K562 (cell line): Measurements from ENCODE around the gene BRAT1. TPM values are rescaled to one million over a fixed set of nuclear protein-coding genes. Genes with fewer than 3 reads are reported as not detected.

ENCODE experiments used
- ATF1 ChIP-seq, 2 experiments: fragments of 450-650 bp in 1 of 2; IDR thresholded peaks; 2 replicates each; pipeline ENCODE4 v1.6.1; 2016; ENCODE audit warnings: missing compliant biosample characterization in 1 of 2, missing genetic modification characterization in 1 of 2
- BCOR ChIP-seq: fragments of 450-650 bp; IDR thresholded peaks from 2 replicates; pipeline ENCODE4 v1.6.1; 2016
- DACH1 ChIP-seq: fragments of 450-650 bp; IDR thresholded peaks from 2 replicates; pipeline ENCODE4 v1.6.1; 2018; ENCODE audit not compliant: partially characterized antibody
- ELF4 ChIP-seq: fragments of 450-650 bp; formaldehyde crosslinking; IDR thresholded peaks from 2 replicates; pipeline ENCODE4 v1.4.0; 2022; ENCODE audit warnings: missing genetic modification characterization
- EP300 ChIP-seq: IDR thresholded peaks from 2 replicates; pipeline ENCODE4 v1.6.1; 2012; ENCODE audit warnings: low read length, improper control_type of control experiment
- ERF ChIP-seq: fragments of 450-650 bp; formaldehyde crosslinking; IDR thresholded peaks from 2 replicates; pipeline ENCODE4 v1.4.0; 2020; ENCODE audit warnings: mild to moderate bottlenecking, mixed read lengths
- GTF2F1 ChIP-seq: IDR thresholded peaks from 2 replicates; pipeline ENCODE4 v1.6.1; 2011; ENCODE audit warnings: low read depth, low read length, improper control_type of control experiment
- HDAC8 ChIP-seq: fragments of 450-650 bp; IDR thresholded peaks from 2 replicates; pipeline ENCODE4 v1.6.1; 2016; ENCODE audit warnings: mild to moderate bottlenecking, missing genetic modification characterization, moderate library complexity, missing compliant biosample characterization
- HMGN3 ChIP-seq: IDR thresholded peaks from 2 replicates; pipeline ENCODE4 v1.6.1; 2011; ENCODE audit warnings: borderline replicate concordance, low read depth, mild to moderate bottlenecking, mixed read lengths, low read length; ENCODE audit not compliant: insufficient read length; ENCODE audit errors: extremely low read depth
- HNRNPL ChIP-seq: fragments of 200-400 bp; formaldehyde crosslinking; IDR thresholded peaks from 2 replicates; pipeline ENCODE4 v1.6.1; 2017; ENCODE audit warnings: low read depth, mild to moderate bottlenecking, low read length
- LCOR ChIP-seq: sonication (generic); formaldehyde crosslinking; IDR thresholded peaks from 2 replicates; pipeline ENCODE4 v1.8.0; 2022; ENCODE audit warnings: mild to moderate bottlenecking, missing genetic modification reagents
- LEF1 ChIP-seq: fragments of 450-650 bp; IDR thresholded peaks from 2 replicates; pipeline ENCODE4 v1.6.1; 2016; ENCODE audit warnings: mild to moderate bottlenecking
- MIER1 ChIP-seq: fragments of 450-650 bp; IDR thresholded peaks from 2 replicates; pipeline ENCODE4 v1.6.1; 2016; ENCODE audit warnings: antibody characterized with exemption, mild to moderate bottlenecking, low read depth
- NELFE ChIP-seq: IDR thresholded peaks from 2 replicates; pipeline ENCODE4 v1.6.1; 2011; ENCODE audit warnings: mild to moderate bottlenecking; ENCODE audit not compliant: insufficient read depth, insufficient read length
- NEUROD1 ChIP-seq: fragments of 150-350 bp; IDR thresholded peaks from 2 replicates; pipeline ENCODE4 v1.6.1; 2014; ENCODE audit warnings: borderline replicate concordance, low read length, low read depth; ENCODE audit not compliant: partially characterized antibody
- NFE2 ChIP-seq: IDR thresholded peaks from 2 replicates; pipeline ENCODE4 v1.6.1; 2014; ENCODE audit warnings: antibody characterized with exemption, low read depth
- RBM15 ChIP-seq: fragments of 200-400 bp; formaldehyde crosslinking; IDR thresholded peaks from 2 replicates; pipeline ENCODE4 v1.6.1; 2018; ENCODE audit warnings: mild to moderate bottlenecking, low read length, moderate library complexity; ENCODE audit not compliant: insufficient read depth
- RCOR1 ChIP-seq, 2 experiments: IDR thresholded peaks; 2 replicates each; pipeline ENCODE4 v1.6.1; 2012; ENCODE audit warnings: low read depth in 2 of 2, low read length in 2 of 2, borderline replicate concordance in 1 of 2, improper control_type of control experiment in 1 of 2
- SLC30A9 ChIP-seq: fragments of 250-450 bp; sonication (Bioruptor Pico); IDR thresholded peaks from 2 replicates; pipeline ENCODE4 v1.8.0; 2022; ENCODE audit warnings: mild to moderate bottlenecking, moderate library complexity
- SMAD4 ChIP-seq: fragments of 250-450 bp; sonication (Bioruptor Pico); conservative IDR thresholded peaks from 2 replicates; pipeline ENCODE4 v1.8.0; 2021; ENCODE audit warnings: inconsistent platforms, mild to moderate bottlenecking, moderate library complexity
- SMARCA4 ChIP-seq: fragments of 450-650 bp; IDR thresholded peaks from 2 replicates; pipeline ENCODE4 v1.6.1; 2016
- SP2 ChIP-seq: IDR thresholded peaks from 2 replicates; pipeline ENCODE4 v1.6.1; 2011; ENCODE audit warnings: mild to moderate bottlenecking, low read depth, low read length, moderate library complexity; ENCODE audit not compliant: poor library complexity, severe bottlenecking; ENCODE audit errors: extremely low read depth
- STAG1 ChIP-seq: sonication (generic); formaldehyde crosslinking; IDR thresholded peaks from 2 replicates; pipeline ENCODE4 v1.5.0; 2020; ENCODE audit warnings: missing genetic modification reagents, borderline replicate concordance
- TARDBP ChIP-seq: fragments of 450-650 bp; IDR thresholded peaks from 2 replicates; pipeline ENCODE4 v1.6.1; 2016
- THAP7 ChIP-seq: fragments of 250-450 bp; sonication (Bioruptor Pico); IDR thresholded peaks from 2 replicates; pipeline ENCODE4 v1.5.0; 2021
- ZBTB1 ChIP-seq: sonication (generic); formaldehyde crosslinking; IDR thresholded peaks from 2 replicates; pipeline ENCODE4 v1.8.1; 2023; ENCODE audit warnings: missing genetic modification reagents, low read depth, mild to moderate bottlenecking, borderline replicate concordance
- ZBTB7A ChIP-seq: IDR thresholded peaks from 2 replicates; pipeline ENCODE4 v1.6.1; 2011; ENCODE audit warnings: low read depth, mild to moderate bottlenecking, low read length, moderate library complexity, borderline replicate concordance; ENCODE audit not compliant: control insufficient read depth
- ZFX ChIP-seq: sonication (generic); formaldehyde crosslinking; IDR thresholded peaks from 2 replicates; pipeline ENCODE4 v1.8.0; 2022; ENCODE audit warnings: mild to moderate bottlenecking, missing genetic modification reagents, moderate library complexity
- ZNF133 ChIP-seq: fragments of 250-450 bp; sonication (Bioruptor Pico); IDR thresholded peaks from 2 replicates; pipeline ENCODE4 v1.4.0; 2020; ENCODE audit warnings: mild to moderate bottlenecking
- ZNF197 ChIP-seq: fragments of 200-800 bp; sonication (Bioruptor generic); IDR thresholded peaks from 2 replicates; pipeline ENCODE4 v1.6.1; 2016; ENCODE audit warnings: low read depth, missing genetic modification characterization, missing compliant biosample characterization
- ZNF239 ChIP-seq: fragments of 250-450 bp; sonication (Bioruptor Pico); IDR thresholded peaks from 2 replicates; pipeline ENCODE4 v1.4.0; 2020; ENCODE audit warnings: mild to moderate bottlenecking
- polyA plus RNA-seq, 8 experiments: library from polyadenylated mRNA; depleted of rRNA in 4 of 8; stranded (reverse) in 5 of 8; unstranded in 3 of 8; fragments of >200 nt; fragmentation: Nextera tagmentation in 2 of 8; fragmentation: Illumina TruSeq in 1 of 8; extraction: Ambion mirVana in 2 of 8; extraction: Trizol in 1 of 8; gene quantifications; 2 replicates each; pipeline versions ENCODE4 v1.2.1 to v1.2.3, GENCODE V29; 2011 to 2014; ENCODE audit warnings: inconsistent platforms in 1 of 8, missing spikeins in 1 of 8
- total RNA-seq, 7 experiments: library from RNA; depleted of rRNA in 6 of 7; stranded (reverse); fragments of >200 nt in 6 of 7; fragmentation: Illumina TruSeq in 2 of 7; extraction: Trizol in 2 of 7; gene quantifications; 2 replicates each; pipeline versions ENCODE4 v1.2.1 to v1.2.3, GENCODE V29; 2011 to 2021; ENCODE audit warnings: low replicate concordance in 1 of 7

Gene BRAT1
- total and polyA plus RNA-seq, 9 of the 15 experiments (the other 6 are each of a cell fraction or from before 2014, with no cell fraction given): 0.13 to 49.6 (median 10.5) TPM

- TF ChIP-seq THAP7 (CRISPR knock-in tag) (no peak), ELF4 (no peak), SMAD4 (CRISPR knock-in tag) (peak; percentile 51; the same call in 1 of the 2 replicates), ZNF197 (CRISPR knock-in tag) (no peak), HDAC8 (tag) (no peak), ERF (CRISPR knock-in tag) (no peak), DACH1 (no peak), ATF1 (CRISPR knock-in tag; IDR thresholded peaks at IDR 0.05) (no peak), ATF1 (tag; IDR thresholded peaks at IDR 0.05) (no peak), ZBTB7A (0 out of 2 replicates have a peak, but pooled peaks have one; percentile 4), RCOR1 (IDR thresholded peaks at IDR 0.05; ENCODE audit: borderline replicate concordance in 1 of 2, low read depth in 2 of 2, low read length in 2 of 2) (0 out of 4 replicates have a peak, but pooled peaks of 1 of the 2 experiments have one; percentile 61), EP300 (no peak), TARDBP (0 out of 2 replicates have a peak, but pooled peaks have one; percentile 11), LCOR (CRISPR knock-in tag) (no peak), STAG1 (CRISPR knock-in tag) (no peak), SMARCA4 (no peak), SLC30A9 (no peak), ZNF133 (CRISPR knock-in tag) (no peak), RBM15 (no peak), SP2 (no peak), NFE2 (no peak), HMGN3 (no peak), ZNF239 (CRISPR knock-in tag) (no peak), NEUROD1 (no peak), NELFE (no peak), HNRNPL (no peak), BCOR (peak; percentile 76), GTF2F1 (no peak), LEF1 (no peak), ZFX (peak; percentile 50), MIER1 (no peak), ZBTB1 (CRISPR knock-in tag) (no peak)
Observed at GRCh38 chr7:2559283-2559950, 4.1 kb upstream of the BRAT1 start (continued).
